Peyer's patch (tissue), 4 donors: ENCODE data around the gene OGA. TPM values are rescaled to one million over a fixed set of nuclear protein-coding genes. Genes with fewer than 3 reads are reported as not detected.

ENCODE experiments used
- DNase-seq, 3 donors: peaks; one replicate each; pipeline ENCODE4 v3.0.0-alpha.2; 2017 to 2019
- H3K27ac ChIP-seq, 4 donors: fragments of 200-600 bp; sonication (generic); one replicate each; pipeline ENCODE4 v1.5.1; 2016 to 2019
- H3K27me3 ChIP-seq, 2 donors: fragments of 200-600 bp; sonication (generic); one replicate each; pipeline ENCODE4 v1.5.1; 2019
- H3K36me3 ChIP-seq, 3 donors: fragments of 200-600 bp; sonication (generic); one replicate each; pipeline ENCODE4 v1.5.1; 2016 to 2019
- H3K4me1 ChIP-seq, 4 donors: fragments of 200-600 bp; sonication (generic); one replicate each; pipeline ENCODE4 v1.5.1; 2016 to 2019
- H3K4me3 ChIP-seq, 4 donors: fragments of 200-600 bp; sonication (generic); 1 replicate in 3 of 4; 2 replicates in 1 of 4; pipeline ENCODE4 v1.5.1; 2016 to 2019; ENCODE audit warnings: mild to moderate bottlenecking in 1 of 4
- H3K9me3 ChIP-seq, 4 donors: fragments of 200-600 bp; sonication (generic); one replicate each; pipeline ENCODE4 v1.5.1; 2016 to 2019; ENCODE audit warnings: mild to moderate bottlenecking in 1 of 4
- POLR2A ChIP-seq, 2 donors: fragments of 450-650 bp; IDR thresholded peaks; one replicate each; pipeline ENCODE4 v1.5.1; 2017; ENCODE audit warnings: antibody characterized with exemption in 2 of 2, mild to moderate bottlenecking in 2 of 2, moderate library complexity in 2 of 2
- total RNA-seq, 4 donors: library from RNA; depleted of rRNA; stranded (reverse); fragments of >200 nt; gene quantifications; one replicate each; pipeline ENCODE4 v1.1.0, GENCODE V29; 2016
- TF ChIP-seq, protein P1 (sequence below), 6 experiments: fragments of 450-650 bp in 4 of 6; fragments of 200-600 bp in 2 of 6; sonication (generic) in 1 of 6; IDR thresholded peaks; one replicate each; pipeline ENCODE4 v1.5.1; 2017 to 2019; ENCODE audit warnings: antibody characterized with exemption in 6 of 6, mild to moderate bottlenecking in 3 of 6, moderate library complexity in 1 of 6

Gene OGA
- total RNA-seq, 4 donors from 2014 or later, result 142 to 367 (median 173) TPM

DNA sequence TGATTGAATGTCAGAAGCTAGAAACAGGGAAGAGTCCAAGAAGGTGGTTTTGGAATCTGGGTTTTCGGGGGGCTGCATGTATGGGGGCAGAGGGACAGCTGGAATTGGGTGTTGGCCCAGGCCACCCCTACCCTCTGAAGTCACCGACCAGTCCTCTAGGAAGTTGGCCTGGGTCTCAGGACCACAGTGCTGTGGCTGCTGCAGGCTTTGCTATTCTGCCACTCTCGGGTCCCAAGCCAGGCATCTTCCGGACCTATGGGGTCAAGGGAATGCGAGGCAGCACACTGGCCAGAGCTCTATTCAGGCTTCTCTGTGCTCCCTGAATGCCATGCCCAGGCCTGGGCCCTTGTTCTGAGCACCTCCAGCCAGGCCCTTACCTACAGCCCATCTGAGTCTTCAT is 55.5 kb downstream of the OGA start:
- H3K9me3 ChIP-seq, result no peaks in the 10 kb centered on the region
- DNase-seq, result no peak
- no peak overlapping the region for H3K4me3 ChIP-seq
- no peaks in the 10 kb centered on the region for H3K27me3 ChIP-seq
- H3K27ac ChIP-seq, result no peak overlapping the region
- no peaks in the 10 kb centered on the region for H3K36me3 ChIP-seq
- H3K4me1 ChIP-seq, result no peaks in the 10 kb centered on the region
- TF ChIP-seq, protein P1, sequence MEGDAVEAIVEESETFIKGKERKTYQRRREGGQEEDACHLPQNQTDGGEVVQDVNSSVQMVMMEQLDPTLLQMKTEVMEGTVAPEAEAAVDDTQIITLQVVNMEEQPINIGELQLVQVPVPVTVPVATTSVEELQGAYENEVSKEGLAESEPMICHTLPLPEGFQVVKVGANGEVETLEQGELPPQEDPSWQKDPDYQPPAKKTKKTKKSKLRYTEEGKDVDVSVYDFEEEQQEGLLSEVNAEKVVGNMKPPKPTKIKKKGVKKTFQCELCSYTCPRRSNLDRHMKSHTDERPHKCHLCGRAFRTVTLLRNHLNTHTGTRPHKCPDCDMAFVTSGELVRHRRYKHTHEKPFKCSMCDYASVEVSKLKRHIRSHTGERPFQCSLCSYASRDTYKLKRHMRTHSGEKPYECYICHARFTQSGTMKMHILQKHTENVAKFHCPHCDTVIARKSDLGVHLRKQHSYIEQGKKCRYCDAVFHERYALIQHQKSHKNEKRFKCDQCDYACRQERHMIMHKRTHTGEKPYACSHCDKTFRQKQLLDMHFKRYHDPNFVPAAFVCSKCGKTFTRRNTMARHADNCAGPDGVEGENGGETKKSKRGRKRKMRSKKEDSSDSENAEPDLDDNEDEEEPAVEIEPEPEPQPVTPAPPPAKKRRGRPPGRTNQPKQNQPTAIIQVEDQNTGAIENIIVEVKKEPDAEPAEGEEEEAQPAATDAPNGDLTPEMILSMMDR (IDR thresholded peaks at IDR 0.05), result no peak
- no peak for TF ChIP-seq POLR2A (IDR thresholded peaks at IDR 0.05)

DNA sequence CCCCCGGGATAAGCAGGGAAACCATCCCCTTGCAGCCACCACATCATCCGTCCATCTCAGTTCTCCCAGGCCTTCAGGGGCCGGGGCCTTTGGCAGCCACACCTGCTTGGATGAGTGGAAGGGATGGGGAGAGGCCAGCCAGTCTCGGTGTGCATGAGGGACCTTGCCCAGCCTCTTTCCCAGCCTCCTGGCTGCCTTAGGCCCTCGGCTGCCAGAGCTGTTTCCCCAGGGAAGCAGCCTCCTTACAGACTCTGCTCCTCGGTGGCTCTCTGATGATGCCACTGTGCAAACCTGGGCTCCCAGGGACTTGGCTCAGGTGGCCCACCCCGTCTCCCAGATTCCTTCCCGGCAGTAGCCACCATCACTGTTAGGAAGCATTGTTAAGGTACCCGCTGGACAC is 57.0 kb downstream of the OGA start:
- no peaks in the 10 kb centered on the region for H3K36me3 ChIP-seq
- DNase-seq, result no peak
- no peaks in the 10 kb centered on the region for H3K27me3 ChIP-seq
- no peak overlapping the region for H3K27ac ChIP-seq
- H3K4me1 ChIP-seq, result no peaks in the 10 kb centered on the region
- H3K9me3 ChIP-seq, result no peaks in the 10 kb centered on the region
- no peak overlapping the region for H3K4me3 ChIP-seq
- TF ChIP-seq POLR2A (IDR thresholded peaks at IDR 0.05), result no peak
- TF ChIP-seq, protein P1 (IDR thresholded peaks at IDR 0.05), result no peak

DNA sequence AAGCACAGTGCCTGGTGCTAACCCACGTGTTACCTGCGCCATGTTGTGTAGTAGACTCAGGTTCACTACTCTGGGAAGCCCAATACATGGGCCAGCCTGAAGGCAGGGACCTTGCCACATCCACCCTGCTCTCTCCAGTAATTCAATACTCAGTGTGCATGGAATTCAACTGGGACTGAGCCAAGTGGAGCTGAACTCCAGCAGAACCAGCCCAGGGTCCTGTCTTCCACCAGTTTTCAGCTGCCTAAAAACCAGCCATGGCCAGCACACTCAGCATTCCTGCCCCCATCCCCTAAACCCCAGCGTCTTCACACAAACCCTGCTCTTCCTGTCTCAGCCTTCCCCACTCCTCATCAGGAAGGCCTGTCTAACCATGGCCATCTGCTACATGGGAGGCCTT is 57.7 kb downstream of the OGA start:
- no peak overlapping the region for H3K4me3 ChIP-seq
- no peaks in the 10 kb centered on the region for H3K4me1 ChIP-seq
- H3K36me3 ChIP-seq, result no peaks in the 10 kb centered on the region
- DNase-seq, result no peak
- no peak overlapping the region for H3K27ac ChIP-seq
- no peaks in the 10 kb centered on the region for H3K27me3 ChIP-seq
- TF ChIP-seq POLR2A (IDR thresholded peaks at IDR 0.05), result no peak
- TF ChIP-seq, protein P1 (IDR thresholded peaks at IDR 0.05), result no peak
- no peaks in the 10 kb centered on the region for H3K9me3 ChIP-seq

DNA sequence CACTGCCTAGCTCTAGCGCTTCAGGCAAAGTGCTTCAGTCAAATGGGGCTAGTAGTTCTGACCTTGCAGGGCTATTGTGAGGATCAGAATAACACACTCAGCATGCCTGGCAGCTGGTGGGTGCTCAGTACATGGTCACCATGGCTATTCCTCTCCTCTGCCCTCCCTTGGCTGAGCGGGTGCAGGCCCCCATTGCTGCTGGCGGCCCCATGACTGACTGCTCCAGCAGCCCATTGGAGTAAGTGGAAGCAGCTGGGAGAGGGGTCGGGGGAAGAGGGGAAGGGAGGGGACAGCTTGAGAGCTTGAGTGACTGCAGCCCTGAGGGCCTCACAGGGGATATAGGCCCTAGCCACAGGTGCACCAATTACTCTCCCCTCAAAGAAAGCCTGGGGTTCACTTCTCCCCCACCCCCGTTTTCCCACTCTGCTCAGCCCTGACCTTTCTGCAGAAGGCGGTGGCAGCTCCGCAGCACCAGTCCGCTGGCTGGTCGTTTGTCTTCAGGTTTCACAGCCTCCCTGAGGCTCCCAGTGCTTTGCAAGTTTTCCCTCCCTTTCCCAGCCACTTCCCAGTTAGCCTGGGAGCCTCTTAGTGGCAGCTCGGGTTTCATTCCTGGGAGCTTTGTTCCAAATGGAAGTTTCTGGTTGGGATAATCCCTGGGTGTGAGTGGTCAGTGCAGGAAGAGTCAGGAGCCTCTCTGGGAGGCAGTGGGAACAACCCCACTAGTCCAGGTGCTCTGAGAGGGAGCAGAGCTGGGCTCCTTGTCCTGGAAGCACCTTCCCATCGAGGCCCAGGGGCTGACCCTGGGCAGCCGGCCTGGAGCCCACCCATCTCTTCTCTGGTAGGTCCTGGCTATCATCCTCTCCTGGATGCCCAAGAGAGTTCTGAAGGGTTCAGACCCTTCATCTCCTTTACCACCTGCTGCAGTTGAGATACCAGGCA is 58.7 kb downstream of the OGA start:
- TF ChIP-seq POLR2A (IDR thresholded peaks at IDR 0.05), result no peak
- TF ChIP-seq, protein P1 (IDR thresholded peaks at IDR 0.05), result no peak
- Histone ChIP-seq H3K4me3 (no peak overlapping the region), H3K4me1 (no peaks in the 10 kb centered on the region), H3K27me3 (no peaks in the 10 kb centered on the region), H3K36me3 (no peaks in the 10 kb centered on the region), H3K9me3 (no peaks in the 10 kb centered on the region), H3K27ac (no peak overlapping the region)
- DNase-seq, result no peak

DNA sequence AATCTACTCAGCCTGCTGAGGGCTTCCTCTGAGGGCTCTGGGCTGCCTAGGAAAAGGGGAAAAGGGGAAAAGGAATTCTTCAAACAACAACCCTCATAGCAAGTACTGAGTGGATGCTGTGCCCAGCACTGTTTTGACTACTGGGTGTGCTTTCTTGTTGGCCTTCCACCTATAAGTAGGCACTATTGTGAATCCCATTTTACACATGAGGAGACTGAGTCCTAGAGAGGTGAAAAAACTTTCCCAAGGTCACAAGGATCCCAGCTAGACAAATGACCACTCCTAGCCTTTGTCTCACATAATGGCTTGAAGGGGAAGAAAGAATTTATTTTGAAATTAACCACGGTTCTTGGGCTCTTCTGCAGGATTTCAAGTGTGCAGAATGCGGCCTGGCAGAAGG is 59.4 kb downstream of the OGA start:
- Histone ChIP-seq H3K4me1 (no peaks in the 10 kb centered on the region), H3K4me3 (no peak overlapping the region), H3K27me3 (no peaks in the 10 kb centered on the region), H3K36me3 (no peaks in the 10 kb centered on the region), H3K9me3 (no peaks in the 10 kb centered on the region), H3K27ac (no peak overlapping the region)
- TF ChIP-seq, protein P1 (IDR thresholded peaks at IDR 0.05), result no peak
- no peak for TF ChIP-seq POLR2A (IDR thresholded peaks at IDR 0.05)
- DNase-seq, result no peak
